HG03439 (cell line): ENCODE measurements around the gene ACOX3.
"Not testable (repeated sequence)": the region's sequence is repeated elsewhere in the genome, so short reads cannot be mapped to it uniquely, and the experiment has no call there.

Experiments
- ATAC-seq: cut with Tn5 transposase; IDR thresholded peaks from one replicate; pipeline ENCODE4 v1.9.1; 2021; ENCODE audit warnings: mild to moderate bottlenecking, moderate library complexity; ENCODE audit not compliant: unreplicated experiment

The ACOX3 gene

DNA sequence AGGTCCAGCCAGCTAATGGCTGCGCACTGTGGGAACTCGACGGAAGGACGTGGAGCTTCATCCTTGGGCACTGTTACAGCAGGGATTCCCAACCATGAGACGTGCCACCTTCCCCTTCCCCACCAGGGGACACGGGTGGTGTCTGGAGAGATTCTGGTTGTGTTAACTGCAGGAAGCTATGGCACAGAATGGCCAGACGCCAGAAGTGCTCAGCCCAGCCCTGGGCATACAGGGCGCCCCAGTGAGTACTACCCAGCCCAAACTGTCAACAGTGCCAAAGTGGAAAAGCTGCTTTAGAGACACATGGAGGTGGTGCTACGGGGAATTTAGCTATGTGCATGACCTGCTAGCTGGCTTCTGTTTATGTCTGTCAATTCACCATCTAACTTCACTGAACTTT lies 32.8 kb downstream of the ACOX3 start:
- ATAC-seq, result no peak

DNA sequence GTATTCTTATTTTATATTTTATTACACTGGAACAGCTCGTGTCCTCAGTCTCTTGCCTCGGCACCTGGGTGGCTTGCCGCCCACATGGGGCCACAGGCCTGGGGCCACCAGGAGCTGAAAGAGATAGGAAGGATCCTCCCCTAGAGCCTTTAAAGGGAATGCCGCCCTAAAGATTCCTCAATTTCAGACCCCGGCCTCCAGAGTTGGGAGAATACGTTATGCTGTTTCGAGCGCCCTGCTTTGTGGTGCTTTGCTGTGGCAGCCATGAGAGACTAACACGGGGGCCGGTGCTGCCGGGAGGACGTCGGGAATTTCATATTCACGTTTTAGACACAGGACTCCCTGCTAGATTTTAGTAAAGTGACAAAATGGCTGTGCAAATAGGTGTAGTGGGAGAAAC lies 33.2 kb downstream of the ACOX3 start:
- no peak for ATAC-seq

DNA sequence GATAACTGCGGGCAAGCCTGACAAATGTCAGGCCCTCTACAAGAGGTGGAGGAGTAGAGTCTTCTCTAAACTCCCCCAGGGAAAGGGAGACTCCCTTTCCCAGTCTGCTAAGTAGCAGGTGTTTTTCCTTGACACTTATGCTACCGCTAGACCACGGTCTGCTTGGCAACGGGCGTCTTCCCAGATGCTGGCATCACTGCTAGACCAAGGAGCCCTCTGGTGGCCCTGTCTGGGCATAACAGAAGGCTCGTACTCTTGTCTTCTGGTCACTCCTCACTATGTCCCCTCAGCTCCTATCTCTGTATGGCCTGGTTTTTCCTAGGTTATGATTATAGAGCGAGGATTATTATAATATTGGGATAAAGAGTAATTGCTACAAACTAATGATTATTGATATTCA lies 33.6 kb downstream of the ACOX3 start:
- ATAC-seq, result not testable (repeated sequence)

GRCh38 chr4:8405516-8405875 lies 35.0 kb downstream of the ACOX3 start:
- no peak for ATAC-seq

GRCh38 chr4:8404791-8405515 lies 35.6 kb downstream of the ACOX3 start:
- ATAC-seq, result no peak

GRCh38 chr4:8403976-8404375 lies 36.5 kb downstream of the ACOX3 start:
- ATAC-seq, result no peak

DNA sequence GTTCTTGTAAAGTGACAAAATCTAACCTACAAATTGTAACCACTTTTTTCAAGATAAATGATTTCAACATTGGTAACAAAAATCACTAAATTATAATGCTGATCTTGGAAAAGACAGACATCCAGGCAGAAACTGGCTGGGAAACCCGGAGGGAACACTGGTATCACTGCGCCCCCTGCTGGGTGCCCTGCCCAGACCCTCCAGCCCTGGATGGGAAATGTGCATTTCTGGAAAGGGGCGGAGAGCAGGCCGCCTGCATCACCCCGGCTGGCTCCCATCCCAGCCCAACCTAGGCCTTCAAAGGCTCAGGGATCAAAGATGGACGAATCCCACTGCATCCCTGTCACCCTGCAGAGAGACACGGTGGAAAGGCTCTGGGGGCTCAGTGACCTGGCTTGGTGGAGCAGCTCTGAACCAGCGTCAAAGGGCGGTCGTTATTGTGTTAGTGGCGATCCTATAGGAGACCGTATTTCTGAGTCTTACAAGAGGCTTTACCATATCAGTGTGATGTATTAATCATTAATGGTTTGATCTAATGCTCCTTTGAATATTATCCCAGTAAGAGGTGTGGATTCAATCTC lies 37.3 kb downstream of the ACOX3 start:
- no peak for ATAC-seq

DNA sequence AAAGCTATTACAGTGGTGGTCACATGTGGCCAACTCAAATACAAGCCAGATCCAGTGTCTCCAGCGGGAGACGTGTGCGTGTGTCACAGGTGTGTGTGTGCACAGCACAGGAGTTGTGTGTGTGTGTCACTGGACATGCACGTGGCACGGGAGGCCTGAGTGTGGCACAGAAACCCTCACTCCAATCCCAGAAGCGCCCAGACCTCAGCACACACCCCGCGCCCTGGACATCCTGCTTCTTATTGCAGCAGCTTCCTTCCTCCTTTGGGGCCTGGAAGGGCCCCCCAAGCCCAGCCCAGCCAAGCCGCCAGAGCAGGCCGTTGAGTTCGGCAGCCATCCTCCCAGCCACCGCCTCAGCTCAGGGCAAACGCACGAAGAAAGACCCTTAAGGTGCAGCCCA lies 37.9 kb downstream of the ACOX3 start:
- no peak for ATAC-seq

- ATAC-seq, result no peak
These were observed 38.3 kb downstream of the ACOX3 start for GRCh38 chr4:8402181-8402597.

DNA sequence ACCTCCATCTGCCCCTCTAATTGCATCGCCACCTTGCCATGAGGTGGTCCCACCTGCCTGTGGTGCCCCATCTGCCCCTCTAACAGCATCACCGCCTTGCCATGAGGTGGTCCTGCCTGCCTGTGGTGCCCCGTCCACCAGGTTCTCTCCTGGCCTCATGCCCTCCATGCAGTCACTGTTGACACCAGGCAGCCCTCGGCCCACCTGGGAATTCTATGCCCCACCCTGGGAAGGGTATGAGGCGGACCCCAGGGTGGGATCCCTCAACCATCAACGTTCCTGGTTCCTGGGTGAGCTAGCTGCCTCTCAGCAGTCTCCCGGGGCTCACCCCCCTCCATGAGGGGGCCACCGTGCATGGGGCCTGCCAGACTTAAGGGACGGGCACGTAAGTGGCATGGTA lies 38.9 kb downstream of the ACOX3 start:
- ATAC-seq, result no peak

- no peak for ATAC-seq
These were observed 39.7 kb downstream of the ACOX3 start for GRCh38 chr4:8400632-8401325.

GRCh38 chr4:8399298-8399697 lies 41.2 kb downstream of the ACOX3 start:
- ATAC-seq, result no peak

GRCh38 chr4:8398347-8398746 lies 42.2 kb downstream of the ACOX3 start:
- ATAC-seq, result no peak

DNA sequence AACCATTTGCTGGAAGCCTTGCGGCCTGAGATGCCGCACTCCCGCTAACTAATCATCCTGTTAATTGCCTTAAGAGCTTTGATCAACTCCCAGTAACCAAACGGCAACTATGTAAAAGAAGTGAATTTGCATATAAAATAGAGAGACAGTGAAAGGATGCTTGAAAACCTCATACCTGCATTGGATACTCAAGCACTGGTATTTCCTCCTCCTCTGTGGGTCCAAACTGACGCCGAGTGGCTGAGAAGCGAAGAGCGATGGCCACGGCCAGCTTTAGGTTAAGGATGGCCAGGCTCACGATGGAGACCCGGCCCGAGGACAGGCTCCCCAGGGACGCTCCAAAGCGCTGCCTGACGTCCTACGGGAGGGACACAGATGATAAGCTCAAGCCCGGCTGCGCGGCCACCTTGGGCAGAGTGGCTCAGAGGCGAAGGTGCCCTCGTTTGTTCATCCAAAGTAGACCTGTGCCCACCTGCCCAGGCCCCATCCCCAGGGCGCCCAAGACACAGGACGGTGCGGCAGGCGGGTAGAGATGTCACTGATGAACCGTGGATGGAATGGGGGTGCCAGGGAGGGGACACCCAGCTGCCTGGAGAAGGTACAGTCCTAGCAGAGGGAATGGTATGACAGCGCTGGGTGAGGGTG lies 43.6 kb downstream of the ACOX3 start:
- no peak for ATAC-seq

DNA sequence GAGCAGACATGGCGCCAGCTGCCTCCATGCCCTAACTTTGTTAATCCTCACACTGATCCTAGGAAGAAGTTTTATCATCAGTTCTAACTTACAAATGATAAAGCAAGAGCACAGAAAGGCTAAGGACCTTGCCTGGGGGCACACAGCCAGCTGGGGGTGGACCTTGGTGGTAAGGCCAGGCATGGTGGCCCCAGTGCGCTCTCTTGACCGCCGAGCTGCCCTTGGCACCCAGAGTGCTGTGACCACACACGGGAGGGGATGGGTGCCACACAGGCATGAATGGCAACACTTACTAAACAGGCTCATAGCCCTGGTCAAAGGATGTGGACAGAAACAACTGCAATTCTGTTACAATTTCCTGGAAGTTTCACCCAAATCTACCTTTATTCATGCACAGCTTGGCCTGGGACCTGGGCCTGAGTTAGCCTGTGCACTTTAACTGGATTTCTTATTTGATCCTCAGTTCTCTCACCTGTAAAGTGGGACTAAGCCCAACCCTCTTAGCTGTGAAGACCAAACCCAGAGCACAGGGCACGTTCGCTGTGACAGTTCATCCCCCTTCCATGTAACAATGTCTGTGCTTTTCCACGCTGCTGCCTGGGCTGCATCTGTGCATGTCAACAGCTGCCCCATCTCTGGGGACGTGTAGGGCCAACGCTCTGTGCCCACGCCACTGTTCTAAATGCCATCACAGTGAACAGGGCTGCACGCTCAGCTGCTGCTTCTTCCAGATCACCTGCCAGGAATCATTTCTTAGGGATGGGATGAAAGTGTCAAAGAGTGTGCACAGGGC lies 44.8 kb downstream of the ACOX3 start:
- no peak for ATAC-seq

GRCh38 chr4:8394806-8395205 lies 45.7 kb downstream of the ACOX3 start:
- ATAC-seq, result no peak

DNA sequence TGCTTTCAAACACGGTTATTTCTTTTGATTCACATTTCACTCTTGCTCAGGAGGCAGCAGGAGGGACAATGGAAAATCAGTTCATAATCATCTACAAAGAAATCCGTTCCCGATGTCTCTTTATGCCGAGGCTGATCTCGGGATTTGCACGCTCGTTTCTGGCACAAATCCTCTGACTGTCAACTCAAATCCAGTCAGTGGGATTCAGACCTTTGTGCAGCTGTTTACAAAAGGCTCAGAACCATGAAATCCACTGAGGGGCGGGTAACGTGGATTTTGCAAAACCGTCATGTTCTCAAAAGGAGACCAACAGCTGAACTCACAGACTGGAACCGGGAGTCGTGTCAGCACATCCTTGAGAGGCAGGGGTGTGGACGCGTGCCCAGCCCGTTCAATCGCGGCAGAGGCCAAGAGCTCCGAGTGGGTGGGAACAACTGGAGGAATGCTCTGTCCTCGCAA lies 46.4 kb downstream of the ACOX3 start:
- ATAC-seq, result no peak

DNA sequence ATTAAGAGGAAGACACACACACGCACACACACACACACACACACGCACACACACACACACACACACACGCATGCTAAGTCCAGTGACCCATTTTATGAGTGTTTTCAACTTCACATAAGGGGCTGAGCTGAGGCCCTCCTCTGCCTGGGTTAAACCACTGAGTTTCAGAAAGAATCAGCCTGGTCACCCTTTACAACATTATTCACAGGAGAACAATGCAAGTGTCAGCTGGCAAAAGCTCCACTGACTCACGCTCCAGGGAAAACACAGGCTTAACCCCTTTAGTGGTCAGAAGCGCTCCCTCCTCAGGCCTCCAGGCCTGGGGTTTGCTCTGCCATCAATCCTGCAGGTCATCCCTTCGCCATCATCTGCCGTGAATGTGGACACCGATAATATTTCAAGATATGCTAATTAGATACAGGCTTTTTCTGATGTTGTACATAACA lies 46.9 kb downstream of the ACOX3 start:
- ATAC-seq, result no peak

DNA sequence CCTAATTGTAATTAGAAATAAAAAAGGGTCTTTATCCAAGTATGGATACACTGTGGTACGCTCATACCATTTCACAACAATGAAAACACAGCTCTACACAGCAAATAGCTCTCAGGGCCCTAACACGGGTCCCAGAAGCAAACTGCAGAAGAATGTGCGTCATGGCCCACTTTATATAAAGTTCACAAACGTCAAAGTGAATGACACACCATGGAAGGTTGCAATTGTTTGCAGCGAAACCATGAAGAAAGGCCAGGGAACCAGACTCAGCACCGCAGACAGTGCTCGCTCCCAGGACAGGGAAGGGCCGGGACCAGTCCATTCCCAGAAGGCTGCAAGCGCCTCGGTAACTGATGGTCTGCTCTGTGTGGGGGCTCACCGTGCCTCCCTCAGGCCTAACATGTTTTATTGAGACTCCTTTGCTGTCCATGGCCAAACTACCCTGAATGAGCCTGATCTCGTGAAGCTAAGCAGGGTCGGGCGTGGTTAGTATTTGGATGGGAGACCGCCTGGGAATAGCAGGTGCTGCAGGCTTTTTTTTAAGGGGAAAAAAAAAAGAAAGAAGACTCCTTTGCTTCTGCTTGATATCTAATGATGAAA lies 47.8 kb downstream of the ACOX3 start:
- no peak for ATAC-seq

DNA sequence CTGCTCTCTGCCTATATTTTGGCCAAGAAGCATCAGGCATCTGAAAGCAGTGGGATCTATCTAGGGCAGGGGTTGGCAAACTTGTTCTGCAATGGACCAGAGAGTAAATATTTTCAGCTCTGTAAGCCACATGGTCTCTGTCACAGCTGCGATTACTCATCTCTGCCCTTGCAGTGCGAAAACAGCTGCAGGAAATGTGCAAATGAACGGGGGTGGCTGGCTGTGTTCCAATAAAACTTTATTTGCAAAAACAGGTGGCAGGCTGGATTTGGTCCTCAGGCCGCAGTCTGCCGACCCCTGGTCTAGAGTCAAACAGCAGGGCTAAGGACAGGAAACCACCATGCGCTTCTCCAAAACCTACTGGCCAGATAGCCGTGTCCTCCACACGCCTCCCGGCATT lies 48.6 kb downstream of the ACOX3 start:
- ATAC-seq, result peak; percentile 89
